Tibial artery (tissue), 4 donors: ENCODE results near the gene NDRG4.

Experiments
- DNase-seq, 2 donors: peaks; one replicate each; pipeline ENCODE4 v3.0.0-alpha.2; 2019
- H3K27ac ChIP-seq, 2 donors: fragments of 200-600 bp; sonication (generic) in 1 of 2; 1 replicate in 1 of 2; 2 replicates in 1 of 2; pipeline ENCODE4 v1.5.1; 2018 to 2019; ENCODE audit warnings: mild to moderate bottlenecking in 1 of 2
- H3K27me3 ChIP-seq, 2 donors: fragments of 200-600 bp; sonication (generic) in 1 of 2; one replicate each; pipeline versions ENCODE4 v1.5.1 to v1.6.0; 2016 to 2019
- H3K36me3 ChIP-seq, 3 donors: fragments of 200-600 bp; sonication (generic) in 2 of 3; one replicate each; pipeline ENCODE4 v1.5.1; 2016 to 2019; ENCODE audit warnings: mild to moderate bottlenecking in 2 of 3
- H3K4me1 ChIP-seq, 4 donors: fragments of 200-600 bp; sonication (generic) in 2 of 4; 1 replicate in 3 of 4; 2 replicates in 1 of 4; pipeline ENCODE4 v1.5.1; 2016 to 2019
- H3K4me3 ChIP-seq, 2 donors: fragments of 200-600 bp; sonication (generic) in 1 of 2; 1 replicate in 1 of 2; 2 replicates in 1 of 2; pipeline ENCODE4 v1.5.1; 2018 to 2019; ENCODE audit warnings: mild to moderate bottlenecking in 2 of 2
- H3K9me3 ChIP-seq, 3 donors: fragments of 200-600 bp; sonication (generic) in 1 of 3; one replicate each; pipeline ENCODE4 v1.5.1; 2016 to 2019
- CTCF ChIP-seq, 2 experiments: fragments of 200-600 bp in 1 of 2; fragments of 450-650 bp in 1 of 2; IDR thresholded peaks; one replicate each; pipeline ENCODE4 v1.5.1; 2017 to 2019; ENCODE audit warnings: antibody characterized with exemption in 2 of 2, mild to moderate bottlenecking in 1 of 2, moderate library complexity in 1 of 2
- intact Hi-C: fragments of 100-400 bp; cut with DNase I; formaldehyde crosslinking; loops from one replicate; pipeline ENCODE4 v1.15.0; 2023; ENCODE audit warnings: low total_unique reads

The NDRG4 gene

DNA sequence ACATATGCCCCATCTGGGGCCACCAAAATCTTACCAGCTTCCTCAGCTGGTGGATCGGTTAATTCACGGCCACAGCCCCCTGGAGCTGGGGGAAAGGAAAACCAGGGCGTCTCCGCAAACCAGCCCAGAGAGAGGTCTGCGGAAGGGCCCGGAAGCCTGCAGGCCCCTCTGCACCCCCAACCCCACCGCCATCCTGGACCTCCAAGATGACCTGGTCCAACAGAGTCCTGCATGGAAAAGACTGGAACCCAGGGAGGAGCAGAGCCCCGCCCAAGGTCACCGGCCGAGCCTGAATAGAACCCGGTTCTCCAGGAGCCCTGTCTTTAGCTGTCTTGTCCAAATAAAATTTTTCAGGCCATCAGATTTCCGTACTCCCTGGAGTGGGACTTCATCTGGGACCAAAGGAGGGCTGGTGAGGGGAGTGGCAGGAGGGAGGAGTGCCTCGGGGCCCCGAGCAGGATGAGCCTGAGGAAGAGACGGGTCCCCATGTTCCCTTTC is 37.4 kb upstream of the NDRG4 start:
- intact Hi-C loops: no loop called here
- no peaks in the 10 kb centered on the region for H3K36me3 ChIP-seq
- no peaks in the 10 kb centered on the region for H3K9me3 ChIP-seq
- no peak overlapping the region for H3K4me3 ChIP-seq
- peaks cover 0 to 23% (median 15%) of the 10 kb centered on the region in 4 donors for H3K4me1 ChIP-seq
- H3K27me3 ChIP-seq: peaks cover 0 to 63% of the 10 kb centered on the region in 2 donors
- no peak for DNase-seq
- no peak overlapping the region for H3K27ac ChIP-seq
- no peak for TF ChIP-seq CTCF (IDR thresholded peaks at IDR 0.05)

GRCh38 chr16:58462997-58463941 is 36.7 kb upstream of the NDRG4 start:
- Histone ChIP-seq H3K27ac (no peak overlapping the region), H3K27me3 (peaks cover 0 to 70% of the 10 kb centered on the region in 2 donors), H3K9me3 (no peaks in the 10 kb centered on the region), H3K4me3 (peak overlapping the region; percentile 38 to 50), H3K4me1 (peaks cover 0 to 23% (median 15%) of the 10 kb centered on the region in 4 donors), H3K36me3 (no peaks in the 10 kb centered on the region)
- DNase-seq: no peak
- intact Hi-C loops: no loop called here
- no peak for TF ChIP-seq CTCF (IDR thresholded peaks at IDR 0.05)

GRCh38 chr16:58464047-58464915 is 35.7 kb upstream of the NDRG4 start:
- Histone ChIP-seq H3K27me3 (peaks cover 0 to 78% of the 10 kb centered on the region in 2 donors), H3K36me3 (no peaks in the 10 kb centered on the region), H3K9me3 (no peaks in the 10 kb centered on the region), H3K4me3 (peak overlapping the region; percentile 38 to 50), H3K27ac (no peak overlapping the region), H3K4me1 (peaks cover 0 to 23% (median 15%) of the 10 kb centered on the region in 4 donors)
- no peak for TF ChIP-seq CTCF (IDR thresholded peaks at IDR 0.05)
- no peak for DNase-seq
- intact Hi-C loops: no loop called here

DNA sequence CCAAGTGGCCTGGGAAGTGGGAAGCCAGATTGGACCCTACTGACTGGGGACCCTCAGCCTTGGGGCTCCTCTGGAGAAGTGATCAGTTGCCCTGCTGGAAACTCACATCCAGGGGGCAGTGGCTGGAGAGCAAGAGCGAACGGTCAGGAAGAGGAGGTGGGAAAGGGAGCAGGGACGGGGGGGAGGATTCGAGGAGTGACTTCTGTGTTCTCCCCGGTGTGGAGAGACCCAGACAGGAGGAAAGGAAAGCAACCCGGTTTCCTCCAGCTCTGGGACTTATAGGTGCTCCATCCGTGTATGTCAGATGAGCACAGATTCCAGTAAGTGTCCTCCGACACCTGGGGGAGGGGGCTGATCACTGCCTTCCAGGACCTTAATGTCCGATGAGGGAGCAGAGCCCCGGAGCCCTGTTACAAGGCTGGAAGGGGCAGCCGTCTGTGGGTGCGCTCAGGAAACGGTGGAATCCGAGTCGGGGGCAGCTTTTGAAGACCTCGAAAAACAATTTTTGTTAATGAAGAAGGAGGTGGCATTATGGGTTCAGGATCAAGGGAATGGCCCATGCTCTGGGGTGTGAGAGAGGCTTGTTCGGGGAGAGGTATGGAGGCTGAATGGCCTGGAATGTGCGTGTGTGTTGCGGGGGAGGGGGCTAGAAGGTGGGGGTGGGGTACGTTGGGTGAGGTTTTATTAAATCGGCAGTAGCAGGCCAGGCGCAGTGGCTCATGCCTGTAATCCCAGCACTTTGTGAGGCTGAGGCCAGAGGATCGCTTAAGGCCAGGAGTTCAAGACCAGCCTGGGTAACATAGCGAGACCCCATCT is 34.8 kb upstream of the NDRG4 start:
- peaks cover 0 to 82% of the 10 kb centered on the region in 2 donors for H3K27me3 ChIP-seq
- no peak for DNase-seq
- intact Hi-C loops: no loop called here

More for the DNA sequence above, 34.8 kb upstream of the NDRG4 start:
- H3K4me3 ChIP-seq: peak overlapping the region; percentile 38 to 50
- TF ChIP-seq CTCF (IDR thresholded peaks at IDR 0.05): no peak
- no peak overlapping the region for H3K27ac ChIP-seq
- peaks cover 0 to 23% (median 15%) of the 10 kb centered on the region in 4 donors for H3K4me1 ChIP-seq
- H3K9me3 ChIP-seq: no peaks in the 10 kb centered on the region
- H3K36me3 ChIP-seq: no peaks in the 10 kb centered on the region
